HG03039 (cell line): ENCODE data around the gene NOL9.

Experiments
- ATAC-seq: cut with Tn5 transposase; IDR thresholded peaks from one replicate; pipeline ENCODE4 v1.9.1; 2021; ENCODE audit warnings: mild to moderate bottlenecking, moderate library complexity; ENCODE audit not compliant: unreplicated experiment

Gene NOL9

GRCh38 chr1:6491966-6492365, 62.3 kb downstream of the NOL9 start:
- no peak for ATAC-seq

GRCh38 chr1:6491480-6491962, 62.8 kb downstream of the NOL9 start, which contains the start of gene PLEKHG5:
Gene PLEKHG5 (minus strand): TSS chr1:6491667. CDS start chr1:6477571, 14,096 bp downstream.
- no peak for ATAC-seq

DNA sequence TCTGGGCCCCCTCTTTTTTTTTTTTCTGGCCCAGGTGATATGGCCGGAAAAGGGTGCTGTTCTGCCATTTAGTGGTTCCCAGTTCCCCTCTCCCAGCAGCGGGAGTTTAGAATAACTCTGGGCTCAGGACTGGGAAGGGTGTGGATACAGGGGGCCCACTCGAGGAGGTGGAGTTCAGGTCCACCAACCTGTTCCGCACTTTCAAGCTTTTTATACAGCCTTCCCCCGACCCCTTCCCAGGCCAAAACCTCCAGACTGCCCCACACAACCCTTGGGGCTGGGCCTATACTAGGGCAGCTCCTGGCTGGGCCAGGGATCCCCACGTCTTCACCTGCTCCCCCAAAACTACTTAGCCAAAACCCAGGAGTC, 63.2 kb downstream of the NOL9 start:
- ATAC-seq, result no peak

DNA sequence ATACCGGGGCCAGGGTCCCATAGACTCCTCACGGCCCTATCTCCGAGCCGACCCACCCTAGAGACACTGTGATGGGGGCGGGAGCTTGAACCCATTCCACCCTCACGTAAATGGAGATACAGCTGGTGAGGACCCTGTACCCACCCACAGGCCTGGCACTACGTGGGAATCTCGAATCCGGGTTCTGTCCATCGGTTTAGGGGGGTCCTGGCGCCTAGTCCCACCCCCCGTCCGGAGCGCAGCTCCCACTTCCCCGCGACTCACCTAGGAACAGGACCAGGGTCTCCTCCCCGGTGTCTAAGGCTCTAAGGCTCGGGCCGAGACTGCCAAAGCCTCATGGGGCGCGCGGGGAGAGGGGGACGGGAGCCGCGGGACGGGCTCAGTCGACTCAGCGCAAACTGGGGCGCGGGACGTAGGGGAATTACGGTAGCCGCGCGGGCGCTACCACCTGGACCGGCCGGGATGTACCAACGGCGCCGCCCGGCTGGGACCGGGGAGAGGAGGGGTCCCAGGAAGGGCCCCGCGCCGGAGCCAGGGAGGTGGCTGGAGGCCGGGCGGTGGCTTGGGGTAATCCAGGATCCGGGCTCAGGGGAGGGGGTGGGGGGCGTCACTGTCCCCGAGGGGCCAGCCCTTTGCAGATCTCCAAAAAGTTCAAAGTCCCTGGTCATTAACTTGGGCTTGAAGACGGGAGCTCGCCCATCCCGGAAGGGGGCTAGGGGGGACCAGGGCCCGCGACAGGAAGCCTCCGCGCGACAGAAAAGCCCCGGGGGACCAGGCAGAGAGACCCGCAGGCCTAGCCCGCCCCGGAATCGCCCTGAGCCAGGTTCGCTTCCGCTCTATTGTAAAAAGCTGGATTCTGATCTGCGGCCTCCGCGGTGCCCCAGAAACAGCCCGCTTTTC, 63.9 kb downstream of the NOL9 start:
- peak; percentile 44 for ATAC-seq

GRCh38 chr1:6489799-6490180, 64.5 kb downstream of the NOL9 start:
- ATAC-seq, result no peak

DNA sequence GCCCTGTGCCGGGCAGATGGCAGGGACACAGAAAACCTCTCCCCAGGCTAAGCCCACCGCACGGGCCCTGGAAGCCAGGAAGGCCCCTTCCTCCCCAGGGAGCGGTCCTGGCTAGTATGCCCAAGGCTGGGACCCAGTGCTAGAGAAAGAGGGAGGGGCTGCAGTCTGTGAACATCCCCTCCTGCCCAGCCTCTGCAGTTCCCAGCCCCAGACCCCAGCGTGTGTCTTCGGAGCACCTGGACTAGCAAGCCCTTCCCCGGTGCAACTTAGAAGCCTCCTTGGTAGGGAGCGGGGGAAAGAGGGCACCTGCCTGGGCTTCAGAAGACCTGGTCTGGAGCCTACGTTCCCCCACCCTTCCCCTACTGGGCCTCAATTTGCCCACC, 64.9 kb downstream of the NOL9 start:
- ATAC-seq, result no peak

GRCh38 chr1:6488602-6489382, 65.5 kb downstream of the NOL9 start:
- ATAC-seq, result no peak

DNA sequence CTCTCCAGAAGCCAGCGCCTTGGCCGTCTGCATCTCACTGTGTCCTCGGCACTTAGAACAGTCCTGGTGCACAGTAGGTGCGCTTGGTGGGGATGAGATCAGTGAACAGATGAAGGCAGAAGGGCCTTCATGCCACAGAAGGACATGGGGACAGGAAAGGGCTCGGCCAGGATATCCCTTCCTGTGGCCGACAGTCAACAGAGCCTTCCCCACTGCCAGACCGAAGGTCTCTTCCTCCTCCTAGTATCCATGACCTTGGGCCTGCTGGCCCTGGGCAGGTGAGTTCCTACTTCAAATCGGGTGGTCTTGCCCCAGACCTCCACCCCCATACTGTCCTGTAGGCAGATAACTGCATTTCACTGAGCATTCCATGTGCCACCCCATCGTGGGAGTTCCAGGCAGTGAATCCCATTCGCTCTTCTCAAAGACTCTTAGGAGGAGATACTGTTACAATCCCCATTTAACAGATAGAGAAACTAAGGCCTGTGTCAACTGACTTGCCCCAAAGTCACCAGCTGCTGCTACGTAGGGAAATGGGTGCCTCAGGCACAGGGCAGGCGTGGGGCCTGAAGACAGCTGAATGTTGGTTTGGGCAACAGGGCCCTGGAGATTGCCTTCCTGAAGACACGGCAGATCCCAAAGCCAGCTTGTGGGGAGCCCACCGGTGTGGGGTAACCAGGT, 66.4 kb downstream of the NOL9 start:
- no peak for ATAC-seq

- no peak for ATAC-seq
Measured at GRCh38 chr1:6486433-6487011, 67.8 kb downstream of the NOL9 start.

DNA sequence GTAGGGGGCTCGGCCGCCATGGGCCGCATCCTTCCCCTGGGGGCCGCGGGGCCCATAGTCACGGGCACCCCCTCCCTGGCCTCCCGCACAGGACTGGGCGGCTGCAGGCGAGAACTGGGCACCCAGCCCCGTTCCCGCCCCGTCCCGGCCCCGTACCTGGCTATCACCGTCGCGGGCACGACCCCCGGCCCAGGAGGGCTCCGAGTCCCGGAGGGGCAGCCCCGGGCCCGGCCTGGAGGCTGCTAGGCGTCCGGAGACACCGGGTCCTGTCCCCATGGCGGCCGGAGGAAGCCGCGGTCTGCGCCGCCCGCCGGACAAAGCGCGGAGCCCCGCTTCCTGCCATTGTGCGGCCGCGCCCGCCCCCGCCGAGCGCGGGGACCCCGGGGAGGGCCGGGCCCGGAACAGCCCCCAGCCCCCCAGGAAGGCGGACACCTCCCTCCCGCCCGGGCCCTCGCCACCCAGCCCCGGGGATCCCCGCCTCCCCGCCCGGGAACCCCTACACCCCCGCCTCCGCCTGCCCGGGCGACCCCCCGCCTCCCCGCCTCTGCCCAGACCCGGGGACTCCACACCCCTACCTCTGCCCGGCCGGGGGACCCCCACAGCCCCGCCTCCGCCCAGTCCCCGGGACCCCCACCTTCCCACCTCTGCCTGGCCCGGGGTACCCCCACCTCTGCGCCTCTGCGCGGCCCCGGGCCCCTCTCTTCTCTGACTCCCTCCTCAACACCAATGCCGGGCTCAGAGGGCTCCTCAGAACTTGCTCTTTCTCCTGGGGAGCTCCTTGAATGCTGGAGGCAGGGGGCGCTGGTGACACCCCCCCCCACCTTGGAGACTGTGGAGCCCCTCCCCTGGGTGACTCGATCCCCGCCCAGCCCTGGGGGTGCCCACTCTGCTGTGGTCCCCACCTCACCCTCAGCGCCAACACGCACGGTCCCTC, 68.9 kb downstream of the NOL9 start:
- no peak for ATAC-seq

GRCh38 chr1:6484826-6485167, 69.5 kb downstream of the NOL9 start:
- ATAC-seq, result no peak

- ATAC-seq, result no peak
Measured at GRCh38 chr1:6483761-6484117, 70.6 kb downstream of the NOL9 start.

DNA sequence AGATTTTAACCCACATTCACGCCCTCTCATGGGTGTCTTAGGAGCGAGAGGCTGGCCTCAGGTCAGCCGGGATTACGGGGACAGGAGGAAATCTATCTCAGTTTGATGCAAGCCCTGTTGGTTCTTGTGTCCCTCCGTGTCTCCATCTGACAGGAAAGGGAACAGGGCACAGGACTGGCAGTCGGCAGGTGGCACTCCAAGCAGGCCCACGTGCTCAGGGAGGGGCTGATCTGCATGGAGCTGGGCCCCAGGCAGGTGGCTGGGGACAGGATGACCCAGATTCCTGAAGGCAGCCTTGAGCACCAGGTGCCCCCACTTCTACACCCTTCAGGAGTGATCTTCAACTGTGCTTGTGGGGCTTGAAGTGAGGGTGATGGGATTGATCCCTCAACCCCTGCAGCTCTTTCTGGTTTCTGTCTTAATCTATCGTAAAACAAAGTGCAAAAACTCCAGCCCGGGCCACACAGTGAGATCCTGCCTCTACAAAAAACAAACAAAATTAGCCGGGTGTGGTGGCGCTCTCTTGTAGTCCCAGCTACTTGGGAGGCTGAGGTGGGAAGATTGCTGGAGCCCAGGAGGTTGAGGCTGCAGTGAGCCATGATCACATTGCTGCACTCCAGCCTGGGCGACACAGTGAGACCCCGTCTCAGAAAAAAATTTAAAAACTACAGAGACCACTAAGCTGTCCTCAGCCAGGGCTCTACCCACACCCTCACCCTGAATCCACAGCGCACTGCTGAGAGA, 71.1 kb downstream of the NOL9 start:
- ATAC-seq, result no peak

GRCh38 chr1:6481820-6482219, 72.5 kb downstream of the NOL9 start:
- ATAC-seq, result no peak

DNA sequence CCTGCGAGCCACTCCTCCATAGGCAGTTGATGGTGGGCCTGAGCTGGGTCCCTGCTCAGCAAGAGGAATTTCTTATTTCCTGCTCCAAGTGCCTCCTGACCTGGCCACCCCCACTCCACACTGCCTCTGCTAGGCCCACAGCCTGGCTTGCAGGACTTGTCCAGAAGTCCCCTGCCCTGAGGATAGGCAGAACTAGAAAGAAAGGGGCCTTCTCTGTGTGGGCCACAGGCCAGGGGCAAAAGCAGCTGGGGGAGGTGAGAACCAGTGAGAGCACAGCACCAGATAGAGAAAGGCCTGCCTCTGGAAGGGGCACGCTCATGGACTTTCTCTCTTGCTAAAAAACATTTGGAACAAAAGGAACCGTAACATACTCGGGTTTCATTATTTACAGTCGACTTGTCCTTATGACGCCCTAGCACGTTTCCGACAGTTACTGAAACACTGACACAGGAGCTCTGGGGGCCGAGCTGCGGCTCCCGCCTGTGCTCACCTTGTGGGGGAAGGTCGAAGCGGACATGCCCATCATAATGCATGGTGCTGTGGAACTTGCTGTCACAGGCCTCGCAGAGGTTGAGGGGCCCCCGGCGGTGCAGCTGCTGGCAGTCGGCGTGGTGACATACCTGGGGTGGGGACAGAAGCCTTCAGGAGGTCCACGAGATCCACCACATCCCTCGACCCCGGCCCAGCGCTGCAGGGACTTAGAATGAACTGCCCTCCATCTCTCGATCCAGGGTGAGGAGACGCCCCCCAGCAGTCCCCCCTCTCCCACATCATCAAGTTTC, 77.1 kb downstream of the NOL9 start:
- ATAC-seq, result no peak

GRCh38 chr1:6476483-6476882, 77.8 kb downstream of the NOL9 start:
- ATAC-seq, result no peak

GRCh38 chr1:6475381-6476133, 78.8 kb downstream of the NOL9 start:
- ATAC-seq, result no peak

DNA sequence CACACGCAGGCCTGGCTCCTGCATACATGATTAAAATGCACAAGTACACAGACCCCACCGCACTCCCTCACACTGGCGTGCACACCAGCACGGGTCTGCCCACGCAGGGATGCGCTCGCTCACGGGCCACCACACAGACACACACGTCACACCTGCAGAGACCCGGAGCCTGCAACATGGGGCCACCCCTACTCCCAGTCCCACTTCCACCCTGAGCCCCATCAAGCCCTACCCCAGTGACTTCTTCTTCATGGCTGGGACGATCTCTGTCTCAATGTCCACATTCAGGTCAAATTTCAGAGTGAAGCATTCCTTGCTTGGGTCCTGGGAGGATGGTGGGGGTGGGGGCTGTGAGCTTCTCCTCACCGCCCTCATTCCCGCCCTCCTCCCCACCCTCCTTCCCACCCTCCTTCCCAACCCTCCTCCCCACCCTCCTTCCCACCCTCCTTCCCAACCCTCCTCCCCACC, 79.5 kb downstream of the NOL9 start:
- ATAC-seq, result no peak
